Trophoblast cell (in vitro differentiated cells and primary cell): ENCODE results near the gene FAM83D.

Experiments
- DNase-seq, 2 donors: peaks; one replicate each; pipeline ENCODE4 v3.0.0-alpha.2; 2016
- H2AFZ ChIP-seq: 2 replicates; pipeline ENCODE4 v1.6.1; 2013; ENCODE audit warnings: low read length, moderate library complexity, mild to moderate bottlenecking; ENCODE audit not compliant: insufficient read depth, poor library complexity
- H2AK5ac ChIP-seq: 2 replicates; pipeline ENCODE4 v1.6.1; 2013; ENCODE audit warnings: mild to moderate bottlenecking, low read length
- H2BK120ac ChIP-seq: 2 replicates; pipeline ENCODE4 v1.6.1; 2013; ENCODE audit warnings: low read length, mild to moderate bottlenecking, moderate library complexity; ENCODE audit not compliant: insufficient read depth, poor library complexity
- H2BK12ac ChIP-seq: 2 replicates; pipeline ENCODE4 v1.6.1; 2013; ENCODE audit warnings: mild to moderate bottlenecking, low read length, moderate library complexity
- H2BK5ac ChIP-seq: 2 replicates; pipeline ENCODE4 v1.6.1; 2013; ENCODE audit warnings: low read length, low read depth, moderate library complexity, mild to moderate bottlenecking; ENCODE audit not compliant: poor library complexity
- H3K14ac ChIP-seq: 2 replicates; pipeline ENCODE4 v1.6.1; 2013; ENCODE audit warnings: mild to moderate bottlenecking, low read length
- H3K18ac ChIP-seq: 2 replicates; pipeline ENCODE4 v1.6.1; 2013; ENCODE audit warnings: mild to moderate bottlenecking, low read length
- H3K23ac ChIP-seq: 2 replicates; pipeline ENCODE4 v1.6.1; 2013; ENCODE audit warnings: low read length
- H3K27ac ChIP-seq: 2 replicates; pipeline ENCODE4 v1.5.1; 2013; ENCODE audit warnings: low read depth, mild to moderate bottlenecking, inconsistent platforms, low read length, moderate library complexity
- H3K27me3 ChIP-seq: 2 replicates; pipeline ENCODE4 v1.6.1; 2013; ENCODE audit warnings: inconsistent platforms, mild to moderate bottlenecking, low read length, moderate library complexity; ENCODE audit not compliant: insufficient read depth
- H3K36me3 ChIP-seq, 2 experiments: 1 replicate in 1 of 2; 2 replicates in 1 of 2; pipeline ENCODE4 v1.6.1; 2013; ENCODE audit warnings: low read length in 2 of 2, mild to moderate bottlenecking in 2 of 2, moderate library complexity in 1 of 2; ENCODE audit not compliant: insufficient read depth in 2 of 2, control insufficient read depth in 1 of 2
- H3K4ac ChIP-seq: 2 replicates; pipeline ENCODE4 v1.6.1; 2013; ENCODE audit warnings: low read depth, mild to moderate bottlenecking, low read length, moderate library complexity
- H3K4me1 ChIP-seq, 2 experiments: 1 replicate in 1 of 2; 2 replicates in 1 of 2; pipeline ENCODE4 v1.6.1; 2013; ENCODE audit warnings: low read length in 2 of 2, mild to moderate bottlenecking in 2 of 2, moderate library complexity in 1 of 2; ENCODE audit not compliant: insufficient read depth in 2 of 2, control insufficient read depth in 1 of 2
- H3K4me2 ChIP-seq: 2 replicates; pipeline ENCODE4 v1.6.1; 2013; ENCODE audit warnings: inconsistent platforms, mild to moderate bottlenecking, low read length, moderate library complexity
- H3K4me3 ChIP-seq: 2 replicates; pipeline ENCODE4 v1.5.1; 2013; ENCODE audit warnings: mild to moderate bottlenecking, low read depth, low read length, inconsistent platforms
- H3K79me1 ChIP-seq: one replicate; pipeline ENCODE4 v1.6.1; 2013; ENCODE audit warnings: low read length
- H3K79me2 ChIP-seq: 2 replicates; pipeline ENCODE4 v1.6.1; 2013; ENCODE audit warnings: low read length, mild to moderate bottlenecking; ENCODE audit not compliant: control insufficient read depth, insufficient read depth, poor library complexity
- H3K9ac ChIP-seq: 2 replicates; pipeline ENCODE4 v1.6.1; 2013; ENCODE audit warnings: mild to moderate bottlenecking, low read length
- H3K9me3 ChIP-seq: 2 replicates; pipeline ENCODE4 v1.6.1; 2013; ENCODE audit warnings: low read depth, mild to moderate bottlenecking, control low read depth, inconsistent platforms, low read length; ENCODE audit not compliant: insufficient read depth
- H4K12ac ChIP-seq: 2 replicates; pipeline ENCODE4 v1.6.1; 2013; ENCODE audit warnings: low read depth, mild to moderate bottlenecking, low read length, moderate library complexity
- H4K8ac ChIP-seq: 2 replicates; pipeline ENCODE4 v1.6.1; 2013; ENCODE audit warnings: low read depth, mild to moderate bottlenecking, low read length, moderate library complexity
- H4K91ac ChIP-seq: one replicate; pipeline ENCODE4 v1.6.1; 2013; ENCODE audit warnings: low read depth, mild to moderate bottlenecking, low read length, moderate library complexity
- WGBS: extraction: QIAGEN DNeasy Blood & Tissue Kit; methylation state at CpG from one replicate; pipeline ENCODE4 v1.1.7; 2013; ENCODE audit warnings: missing lambda C conversion rate; ENCODE audit not compliant: insufficient read length, insufficient coverage; ENCODE audit errors: extremely low coverage; 5-methylcytosine and 5-hydroxymethylcytosine counted together

The FAM83D gene

DNA sequence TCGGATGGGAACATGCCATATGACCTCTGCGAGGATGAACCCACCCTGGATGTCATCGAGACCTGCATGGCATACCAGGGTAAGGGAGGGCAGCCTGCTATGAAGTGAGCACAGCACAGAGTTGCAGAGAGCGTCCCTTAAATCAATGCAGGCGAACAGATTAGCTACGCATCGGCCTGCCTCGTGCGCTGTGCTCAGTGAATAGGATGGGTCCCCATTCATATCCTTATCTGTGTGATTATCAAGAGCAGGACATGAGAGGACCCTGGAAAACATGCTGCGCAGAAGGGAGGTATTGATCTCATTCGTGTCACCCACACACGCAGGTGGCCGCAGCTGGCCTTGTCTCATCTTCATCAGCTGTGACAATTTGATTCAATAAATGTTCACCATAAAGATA, 25.6 kb upstream of the FAM83D start:
- no peaks in the 10 kb centered on the region for H3K79me2 ChIP-seq
- H3K9ac ChIP-seq: no peak overlapping the region
- WGBS: no CpG with 5 or more reads among the region's 13 CpGs
- H2AK5ac ChIP-seq: no peak overlapping the region
- no peak overlapping the region for H3K27ac ChIP-seq
- no peak overlapping the region for H3K4me2 ChIP-seq
- peaks cover 5% of the 10 kb centered on the region for H3K9me3 ChIP-seq
- H2BK12ac ChIP-seq: no peak overlapping the region
- H3K14ac ChIP-seq: no peak overlapping the region
- no peak for DNase-seq
- H4K91ac ChIP-seq: no peak overlapping the region
- no peak overlapping the region for H2AFZ ChIP-seq
- no peak overlapping the region for H3K4ac ChIP-seq
- H3K27me3 ChIP-seq: no peaks in the 10 kb centered on the region
- H3K4me1 ChIP-seq: no peaks in the 10 kb centered on the region
- H3K18ac ChIP-seq: no peak overlapping the region
- no peak overlapping the region for H2BK120ac ChIP-seq
- no peaks in the 10 kb centered on the region for H3K79me1 ChIP-seq
- no peak overlapping the region for H3K23ac ChIP-seq
- H4K12ac ChIP-seq: no peak overlapping the region
- H2BK5ac ChIP-seq: no peak overlapping the region
- H3K4me3 ChIP-seq: no peak overlapping the region
- H4K8ac ChIP-seq: no peak overlapping the region
- no peaks in the 10 kb centered on the region for H3K36me3 ChIP-seq

GRCh38 chr20:38902601-38903000, 23.6 kb upstream of the FAM83D start:
- H3K23ac ChIP-seq: no peak overlapping the region
- no peak overlapping the region for H3K14ac ChIP-seq
- no CpG with 5 or more reads among the region's 8 CpGs for WGBS
- no peak overlapping the region for H3K27ac ChIP-seq
- no peak overlapping the region for H3K18ac ChIP-seq
- H4K12ac ChIP-seq: no peak overlapping the region
- no peak overlapping the region for H2BK12ac ChIP-seq
- H3K27me3 ChIP-seq: no peaks in the 10 kb centered on the region
- DNase-seq: no peak
- H3K79me2 ChIP-seq: no peaks in the 10 kb centered on the region
- no peaks in the 10 kb centered on the region for H3K36me3 ChIP-seq
- H3K4ac ChIP-seq: no peak overlapping the region
- no peak overlapping the region for H2BK5ac ChIP-seq
- H3K4me2 ChIP-seq: no peak overlapping the region
- H3K9me3 ChIP-seq: peaks cover 9% of the 10 kb centered on the region
- H3K9ac ChIP-seq: no peak overlapping the region
- no peak overlapping the region for H2AFZ ChIP-seq
- no peak overlapping the region for H2BK120ac ChIP-seq
- no peaks in the 10 kb centered on the region for H3K4me1 ChIP-seq
- no peak overlapping the region for H2AK5ac ChIP-seq
- H3K4me3 ChIP-seq: no peak overlapping the region
- H4K8ac ChIP-seq: no peak overlapping the region
- H3K79me1 ChIP-seq: no peaks in the 10 kb centered on the region
- no peak overlapping the region for H4K91ac ChIP-seq

DNA sequence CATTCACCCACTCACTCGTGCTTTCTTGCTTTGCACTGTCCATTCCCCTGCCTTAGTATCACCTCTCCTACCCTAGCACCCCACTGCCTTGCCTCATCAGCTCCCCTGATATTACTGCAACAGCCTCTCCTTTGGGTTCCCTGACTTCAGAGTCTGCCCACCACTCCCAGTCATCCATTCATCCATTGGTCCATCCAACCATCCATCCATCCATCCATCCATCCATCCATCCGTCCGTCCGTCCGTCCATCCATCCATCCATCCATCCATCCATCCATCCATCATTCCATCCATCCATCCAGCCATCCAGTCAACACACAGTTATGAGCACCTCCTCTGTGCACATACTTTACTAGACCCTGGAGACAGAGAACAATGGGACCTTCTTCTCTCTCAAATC, 22.9 kb upstream of the FAM83D start:
- no peak overlapping the region for H2BK12ac ChIP-seq
- no peak overlapping the region for H2AFZ ChIP-seq
- no peak overlapping the region for H3K23ac ChIP-seq
- H3K14ac ChIP-seq: no peak overlapping the region
- H3K9me3 ChIP-seq: peaks cover 9% of the 10 kb centered on the region
- no peak overlapping the region for H2BK120ac ChIP-seq
- no peak for DNase-seq
- H2AK5ac ChIP-seq: no peak overlapping the region
- no peak overlapping the region for H3K4me2 ChIP-seq
- H2BK5ac ChIP-seq: no peak overlapping the region
- H3K79me2 ChIP-seq: no peaks in the 10 kb centered on the region
- no peak overlapping the region for H4K12ac ChIP-seq
- H3K27me3 ChIP-seq: no peaks in the 10 kb centered on the region
- no peak overlapping the region for H4K8ac ChIP-seq
- WGBS: no CpG with 5 or more reads among the region's 5 CpGs
- H3K27ac ChIP-seq: no peak overlapping the region
- no peaks in the 10 kb centered on the region for H3K36me3 ChIP-seq
- no peaks in the 10 kb centered on the region for H3K4me1 ChIP-seq
- H3K9ac ChIP-seq: no peak overlapping the region
- no peak overlapping the region for H3K18ac ChIP-seq
- no peaks in the 10 kb centered on the region for H3K79me1 ChIP-seq
- H3K4me3 ChIP-seq: no peak overlapping the region
- H3K4ac ChIP-seq: no peak overlapping the region
- H4K91ac ChIP-seq: no peak overlapping the region

GRCh38 chr20:38905375-38905774, 20.8 kb upstream of the FAM83D start:
- Histone ChIP-seq H2BK12ac (no peak overlapping the region), H3K36me3 (no peaks in the 10 kb centered on the region), H3K9me3 (peaks cover 9% of the 10 kb centered on the region), H3K4me1 (no peaks in the 10 kb centered on the region), H3K4me3 (no peak overlapping the region), H3K27me3 (no peaks in the 10 kb centered on the region), H3K4ac (no peak overlapping the region), H3K9ac (no peak overlapping the region), H3K27ac (no peak overlapping the region), H2BK5ac (no peak overlapping the region), H3K18ac (no peak overlapping the region), H3K79me2 (no peaks in the 10 kb centered on the region), H4K91ac (no peak overlapping the region), H3K4me2 (no peak overlapping the region), H3K79me1 (no peaks in the 10 kb centered on the region), H2AK5ac (no peak overlapping the region), H3K23ac (no peak overlapping the region), H2BK120ac (no peak overlapping the region), H3K14ac (no peak overlapping the region), H2AFZ (no peak overlapping the region), H4K12ac (no peak overlapping the region), H4K8ac (no peak overlapping the region)
- no CpG with 5 or more reads among the region's 1 CpG for WGBS
- DNase-seq: no peak
